GM19025 (cell line): ENCODE data around the gene DGKB.

ENCODE experiments used
- ATAC-seq: cut with Tn5 transposase; IDR thresholded peaks from one replicate; pipeline ENCODE4 v1.9.1; 2021; ENCODE audit warnings: mild to moderate bottlenecking, low read depth, moderate library complexity; ENCODE audit not compliant: unreplicated experiment

Gene DGKB

DNA sequence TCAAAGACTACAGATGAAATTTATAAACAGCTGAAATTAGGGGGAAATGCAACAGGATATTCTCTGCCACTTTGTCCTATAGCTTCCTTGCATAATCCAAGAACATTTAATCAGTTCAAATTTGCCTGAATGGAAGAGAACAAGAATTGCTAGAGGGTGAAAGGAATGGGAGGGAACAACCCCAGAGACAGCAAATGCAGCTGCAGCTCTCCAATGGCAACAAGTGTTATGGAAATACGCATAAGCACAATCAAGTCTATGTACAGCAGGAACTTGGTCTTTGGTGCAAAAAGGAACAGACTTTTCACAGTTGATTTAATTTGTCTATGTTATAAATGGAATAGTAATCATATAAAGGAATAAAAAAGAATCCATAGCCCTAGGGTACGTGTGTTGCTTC lies 644.1 kb downstream of the DGKB start:
- no peak for ATAC-seq

- no peak for ATAC-seq
Observed at GRCh38 chr7:14252458-14252857, 650.1 kb downstream of the DGKB start.

- no peak for ATAC-seq
Observed at GRCh38 chr7:14242175-14242574, 660.4 kb downstream of the DGKB start.

- no peak for ATAC-seq
Observed at GRCh38 chr7:14236834-14237233, 665.7 kb downstream of the DGKB start.

DNA sequence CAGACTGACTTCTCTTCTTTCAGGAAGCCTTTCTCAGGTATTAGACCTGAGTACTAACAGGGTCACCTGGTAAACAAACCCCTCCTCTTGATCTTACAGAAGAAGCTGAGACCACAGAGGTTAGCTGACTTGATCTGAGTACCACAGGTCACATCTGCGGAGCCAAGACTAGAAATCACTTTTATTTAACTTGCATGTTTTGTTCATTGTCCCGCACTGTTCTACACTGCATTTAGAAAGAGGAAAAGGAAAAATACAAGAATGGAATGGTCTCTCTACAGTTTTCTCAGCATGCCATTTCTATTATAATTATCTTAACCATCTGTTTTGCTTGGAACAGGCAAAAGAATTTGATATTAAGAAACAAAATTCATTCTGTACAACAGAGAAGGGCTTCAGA lies 667.5 kb downstream of the DGKB start:
- no peak for ATAC-seq

- ATAC-seq, result no peak
Observed at GRCh38 chr7:14233868-14234369, 668.6 kb downstream of the DGKB start.

DNA sequence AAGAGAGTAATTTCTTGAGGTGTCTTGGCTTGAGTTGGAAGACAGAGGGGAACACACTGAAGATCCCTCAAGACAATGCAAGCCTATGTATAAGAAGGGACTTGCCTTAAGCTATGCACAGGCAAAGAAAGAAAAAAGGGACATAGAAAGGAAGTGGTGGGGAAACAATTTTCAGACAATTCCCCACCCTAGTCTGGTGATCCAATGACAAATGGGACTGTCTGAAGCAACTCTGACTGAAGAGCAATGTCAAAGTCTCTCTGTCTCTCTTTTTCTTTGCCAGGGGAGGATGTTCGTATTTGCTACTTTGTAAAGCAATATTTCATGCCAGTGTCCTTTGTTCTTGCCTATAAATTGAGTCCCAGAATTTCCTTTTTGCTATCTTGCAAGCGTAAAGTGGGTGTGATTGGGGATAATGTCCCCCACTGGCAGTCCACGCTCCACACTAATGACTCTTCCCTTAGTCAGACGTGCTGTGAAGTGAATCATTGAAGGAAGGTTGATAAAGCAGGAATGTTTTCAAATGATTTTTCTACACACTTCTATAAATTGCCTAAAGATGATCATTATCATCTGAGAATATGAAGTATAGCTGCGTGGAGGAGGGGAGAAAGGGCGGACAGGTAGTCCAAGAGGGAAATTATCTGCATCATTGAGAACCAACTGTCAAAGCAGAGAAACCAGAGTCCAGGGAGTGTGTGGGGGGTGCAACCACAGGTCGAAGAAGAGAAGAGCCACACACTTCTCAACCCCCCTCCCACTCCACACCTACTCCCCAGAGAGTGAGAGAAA lies 669.3 kb downstream of the DGKB start:
- no peak for ATAC-seq

DNA sequence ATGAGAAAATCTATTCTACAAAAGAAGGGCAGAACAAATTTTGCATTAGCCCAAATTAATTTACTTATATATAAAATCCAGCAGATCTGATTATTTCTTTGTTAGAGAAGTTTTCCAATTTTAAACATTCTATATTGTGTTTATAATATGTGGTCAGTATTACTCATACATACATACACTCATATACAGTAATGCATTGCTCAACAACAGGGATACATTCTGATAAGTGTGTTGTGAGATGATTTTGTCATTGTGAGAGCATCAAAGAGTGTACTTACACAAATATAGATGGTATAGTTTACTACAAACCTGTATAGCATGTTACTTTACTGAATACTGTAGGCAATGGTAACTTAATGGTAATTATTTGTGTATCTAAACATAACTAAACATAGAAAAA lies 673.5 kb downstream of the DGKB start:
- no peak for ATAC-seq

DNA sequence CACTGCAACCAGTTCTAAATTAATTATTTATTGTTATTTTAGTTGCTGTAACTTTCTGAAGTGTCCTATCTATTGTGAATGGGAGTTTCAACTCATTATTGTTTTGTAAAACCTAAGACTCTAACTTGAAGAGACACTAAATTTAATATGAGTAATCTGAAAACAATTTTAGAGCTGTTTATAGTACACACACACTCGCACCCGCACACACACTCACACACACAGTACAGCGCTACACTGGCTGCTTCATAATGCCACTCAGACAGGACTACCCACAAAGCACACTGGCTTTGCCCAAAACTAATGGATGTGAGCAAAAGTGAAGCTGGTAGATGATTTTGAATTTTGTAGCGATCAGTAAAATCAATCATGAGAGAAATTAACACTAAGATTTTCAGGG lies 674.2 kb downstream of the DGKB start:
- no peak for ATAC-seq

DNA sequence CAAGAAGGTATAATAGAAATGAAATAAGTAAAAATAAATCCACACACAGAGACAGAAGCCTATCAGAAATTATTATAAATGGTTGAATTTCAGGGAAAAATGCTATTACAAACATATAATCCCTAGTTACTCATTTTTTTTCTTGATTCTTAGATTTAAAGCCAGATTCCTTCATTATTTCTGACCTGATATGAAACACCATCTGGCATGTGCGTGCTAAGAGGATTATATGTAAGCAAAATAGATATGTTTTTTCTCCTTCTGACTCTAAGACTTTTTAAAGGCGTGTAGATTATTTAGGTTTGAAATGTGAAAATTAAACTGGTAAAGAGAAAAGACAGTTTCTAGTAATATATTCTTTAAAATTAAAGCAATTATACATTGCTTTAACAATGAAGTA lies 676.4 kb downstream of the DGKB start:
- no peak for ATAC-seq

DNA sequence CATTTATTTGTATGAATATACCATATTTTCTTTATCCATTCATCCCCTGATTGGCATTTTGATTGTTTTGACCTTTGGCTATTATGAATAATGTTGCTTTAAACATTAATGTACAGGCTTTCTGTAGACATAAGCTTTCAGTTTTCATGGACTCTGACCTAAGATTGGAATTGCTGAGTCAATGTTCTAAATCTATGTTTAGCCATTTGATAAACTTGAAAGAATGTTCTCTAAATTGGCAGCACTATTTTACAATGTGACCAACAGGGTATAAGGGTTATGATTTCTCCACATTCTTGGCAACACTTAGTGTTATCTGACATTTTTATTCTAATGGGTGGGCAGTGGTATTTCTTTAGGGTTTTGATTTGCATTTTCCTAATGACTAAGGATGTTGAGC lies 683.4 kb downstream of the DGKB start:
- ATAC-seq, result no peak

DNA sequence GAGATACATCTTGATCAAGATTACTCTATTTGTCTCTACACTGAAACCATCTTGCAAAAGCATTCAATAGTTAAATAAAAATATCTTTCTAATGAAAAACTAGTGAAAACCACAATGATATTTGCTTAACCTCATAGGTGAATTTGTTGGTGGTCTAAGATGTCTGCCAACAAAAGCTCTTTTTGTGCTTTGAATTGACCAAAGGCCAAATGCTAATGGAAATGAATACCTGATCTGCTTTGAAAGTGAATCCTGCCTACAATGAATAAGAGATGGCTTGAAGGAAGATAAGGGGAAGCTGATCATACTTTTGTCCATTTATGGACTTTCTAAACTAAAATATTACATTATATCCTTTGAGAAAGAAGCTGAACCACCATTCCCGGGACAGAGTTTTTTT lies 684.2 kb downstream of the DGKB start:
- no peak for ATAC-seq

GRCh38 chr7:14209896-14210484 lies 692.6 kb downstream of the DGKB start:
- ATAC-seq, result no peak

- ATAC-seq, result no peak
Observed at GRCh38 chr7:14207711-14208110, 694.8 kb downstream of the DGKB start.

DNA sequence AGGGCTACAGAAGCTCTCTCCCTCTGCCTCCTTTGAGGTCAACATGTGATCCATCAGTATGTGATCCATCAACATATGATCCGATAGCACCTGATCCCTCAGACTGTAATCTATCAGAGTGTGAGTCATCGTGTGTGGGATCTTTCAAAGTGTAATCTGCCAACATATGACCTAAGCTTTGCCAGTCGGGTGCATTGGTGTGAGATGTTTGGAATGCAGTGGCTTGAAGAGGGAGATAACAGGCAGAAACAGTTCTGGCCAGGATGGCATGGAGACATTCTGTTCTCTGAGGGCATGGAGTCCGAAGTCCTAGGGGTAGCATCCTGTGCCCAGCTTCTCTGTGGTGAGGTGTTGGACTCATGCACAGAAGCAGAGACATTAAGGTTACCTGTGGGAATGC lies 695.4 kb downstream of the DGKB start:
- no peak for ATAC-seq

- ATAC-seq, result no peak
Observed at GRCh38 chr7:14206121-14206520, 696.4 kb downstream of the DGKB start.

GRCh38 chr7:14201353-14201752 lies 701.2 kb downstream of the DGKB start:
- no peak for ATAC-seq

- no peak for ATAC-seq
Observed at GRCh38 chr7:14199336-14199735, 703.2 kb downstream of the DGKB start.

DNA sequence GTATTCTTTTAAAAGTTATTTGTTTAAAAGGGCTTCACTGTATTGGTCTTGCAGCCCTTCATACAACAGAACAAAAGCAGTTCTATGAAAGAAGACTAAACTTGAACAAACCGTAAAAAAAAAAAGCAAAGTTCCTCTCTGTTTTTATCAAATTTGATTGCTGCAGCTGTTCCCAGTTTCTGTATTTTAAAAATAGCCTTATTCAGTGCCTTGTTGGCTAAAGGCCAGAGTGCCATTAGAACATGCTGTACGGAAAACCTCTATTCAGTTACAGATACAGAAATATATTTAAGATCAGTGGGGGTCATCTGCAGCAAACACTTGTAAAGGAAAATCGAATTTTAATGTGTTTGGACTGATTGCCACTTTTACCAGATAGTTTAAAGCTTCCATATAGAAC lies 705.3 kb downstream of the DGKB start:
- no peak for ATAC-seq

DNA sequence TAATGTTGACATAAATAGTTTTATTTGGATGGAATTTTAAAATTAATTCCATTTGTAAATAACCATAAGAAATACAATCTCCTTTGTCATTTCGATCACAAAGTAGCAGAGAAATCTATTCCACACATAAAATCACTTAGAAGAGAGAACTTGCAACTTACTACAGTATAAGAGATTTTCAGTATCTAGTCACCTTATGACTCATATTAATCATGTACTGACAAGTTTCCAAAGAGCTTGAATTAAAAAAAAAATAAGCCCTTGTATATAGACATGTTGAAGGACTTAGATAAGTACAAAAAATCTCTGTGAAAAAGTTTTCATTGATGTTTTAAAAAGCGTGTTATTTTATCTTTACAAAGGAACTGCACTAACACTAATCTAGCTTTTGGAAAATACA lies 706.0 kb downstream of the DGKB start:
- ATAC-seq, result no peak

GRCh38 chr7:14195871-14196270 lies 706.7 kb downstream of the DGKB start:
- ATAC-seq, result no peak

DNA sequence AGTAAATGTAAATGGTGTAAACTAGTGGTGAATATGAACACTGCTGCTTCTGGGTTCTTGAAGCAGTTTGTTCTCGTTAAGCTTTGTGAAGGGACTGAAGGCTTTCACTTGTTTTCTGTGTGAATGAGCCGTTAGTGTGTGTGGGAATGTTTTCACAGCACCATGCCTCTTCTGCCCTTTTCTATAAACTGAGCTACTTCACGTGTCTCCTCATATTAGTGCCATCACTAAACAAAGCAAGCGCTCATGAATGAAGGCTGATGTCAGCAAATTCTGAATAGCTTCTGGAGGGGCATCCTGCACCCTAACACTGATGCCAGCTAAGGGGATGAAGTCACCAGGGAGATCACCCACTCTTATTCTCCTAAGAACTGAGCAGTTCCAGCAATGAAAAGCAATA lies 707.5 kb downstream of the DGKB start:
- ATAC-seq, result no peak
